Measurements from ENCODE around the gene MRPL27. TPM values are rescaled to one million over a fixed set of nuclear protein-coding genes. Genes with fewer than 3 reads are reported as not detected.
"Not testable (repeated sequence)": the region's sequence is repeated elsewhere in the genome, so short reads cannot be mapped to it uniquely, and the experiment has no call there.

The MRPL27 gene
- total RNA-seq, 1 donor from 2014 or later = 52.2 TPM

- no peak for DNase-seq (ENCODE audit: low read depth, low spot score)
Measured at GRCh38 chr17:50346313-50347116, 26.5 kb downstream of the MRPL27 start.

GRCh38 chr17:50345432-50346312 lies 27.3 kb downstream of the MRPL27 start, which contains the start of gene XYLT2:
TSS of gene XYLT2 (plus strand) at chr17:50346126. CDS start at chr17:50346141, 15 bp downstream.
- DNase-seq (ENCODE audit: low read depth, low spot score) = peak; percentile 40

GRCh38 chr17:50344731-50345365 lies 28.1 kb downstream of the MRPL27 start:
- DNase-seq (ENCODE audit: low read depth, low spot score) = no peak

GRCh38 chr17:50339381-50339780 lies 33.6 kb downstream of the MRPL27 start:
- DNase-seq (ENCODE audit: low read depth, low spot score) = no peak

GRCh38 chr17:50338645-50339044 lies 34.3 kb downstream of the MRPL27 start:
- no peak for DNase-seq (ENCODE audit: low read depth, low spot score)

- no peak for DNase-seq (ENCODE audit: low read depth, low spot score)
Measured at GRCh38 chr17:50337956-50338355, 35.0 kb downstream of the MRPL27 start.

- DNase-seq (ENCODE audit: low read depth, low spot score) = not testable (repeated sequence)
Measured at GRCh38 chr17:50333291-50334057, 39.5 kb downstream of the MRPL27 start.

- no peak for DNase-seq (ENCODE audit: low read depth, low spot score)
Measured at GRCh38 chr17:50332196-50332595, 40.8 kb downstream of the MRPL27 start.

- DNase-seq (ENCODE audit: low read depth, low spot score) = no peak
Measured at GRCh38 chr17:50331085-50331791, 41.7 kb downstream of the MRPL27 start.

- DNase-seq (ENCODE audit: low read depth, low spot score) = no peak
Measured at GRCh38 chr17:50330151-50330775, 42.7 kb downstream of the MRPL27 start.

- no peak for DNase-seq (ENCODE audit: low read depth, low spot score)
Measured at GRCh38 chr17:50329716-50330115, 43.3 kb downstream of the MRPL27 start.

- DNase-seq (ENCODE audit: low read depth, low spot score) = no peak
Measured at GRCh38 chr17:50328363-50329325, 44.3 kb downstream of the MRPL27 start.

- DNase-seq (ENCODE audit: low read depth, low spot score) = no peak
Measured at GRCh38 chr17:50326831-50327364, 46.1 kb downstream of the MRPL27 start.

- no peak for DNase-seq (ENCODE audit: low read depth, low spot score)
Measured at GRCh38 chr17:50325906-50326305, 47.1 kb downstream of the MRPL27 start.

GRCh38 chr17:50323060-50323459 lies 49.9 kb downstream of the MRPL27 start:
- DNase-seq (ENCODE audit: low read depth, low spot score) = no peak

- DNase-seq (ENCODE audit: low read depth, low spot score) = no peak
Measured at GRCh38 chr17:50322271-50322670, 50.7 kb downstream of the MRPL27 start.

- no peak for DNase-seq (ENCODE audit: low read depth, low spot score)
Measured at GRCh38 chr17:50319306-50320004, 53.5 kb downstream of the MRPL27 start.

All from pulmonary artery endothelial cell (primary cell).